Gastroesophageal sphincter (tissue), 4 donors: Measurements from ENCODE around the gene SNTG2. TPM values are rescaled to one million over a fixed set of nuclear protein-coding genes. Genes with fewer than 3 reads are reported as not detected.

Experiments used
- ATAC-seq: fragments of 150-250 bp; one replicate; pipeline ENCODE4 v1.9.1; 2016; ENCODE audit warnings: mild to moderate bottlenecking, moderate library complexity
- H3K27ac ChIP-seq, 4 donors: fragments of 200-600 bp; sonication (generic) in 3 of 4; 1 replicate in 3 of 4; 2 replicates in 1 of 4; pipeline ENCODE4 v1.5.1; 2016 to 2019
- H3K27me3 ChIP-seq: fragments of 200-600 bp; sonication (generic); one replicate; pipeline ENCODE4 v1.5.1; 2019
- H3K36me3 ChIP-seq, 2 donors: fragments of 200-600 bp; sonication (generic); one replicate each; pipeline ENCODE4 v1.5.1; 2019; ENCODE audit warnings: control low read depth in 1 of 2
- H3K4me1 ChIP-seq, 3 donors: fragments of 200-600 bp; sonication (generic); 1 replicate in 2 of 3; 2 replicates in 1 of 3; pipeline ENCODE4 v1.5.1; 2016 to 2019; ENCODE audit warnings: control low read depth in 2 of 3
- H3K4me3 ChIP-seq, 2 donors: fragments of 200-600 bp; sonication (generic); one replicate each; pipeline ENCODE4 v1.5.1; 2019; ENCODE audit warnings: mild to moderate bottlenecking in 1 of 2, moderate library complexity in 1 of 2
- H3K9me3 ChIP-seq, 3 donors: fragments of 200-600 bp; sonication (generic); one replicate each; pipeline ENCODE4 v1.5.1; 2017 to 2019; ENCODE audit warnings: control low read depth in 2 of 3
- CTCF ChIP-seq, 4 experiments: fragments of 200-600 bp in 2 of 4; fragments of 450-650 bp in 2 of 4; sonication (generic) in 1 of 4; IDR thresholded peaks; one replicate each; pipeline ENCODE4 v1.5.1; 2017 to 2019; ENCODE audit warnings: antibody characterized with exemption in 4 of 4, mild to moderate bottlenecking in 2 of 4, moderate library complexity in 2 of 4
- EP300 ChIP-seq: sonication (generic); formaldehyde crosslinking; IDR thresholded peaks from one replicate; pipeline ENCODE4 v1.6.1; 2017; ENCODE audit warnings: antibody characterized with exemption, mild to moderate bottlenecking
- POLR2A ChIP-seq, 2 donors: fragments of 450-650 bp; IDR thresholded peaks; one replicate each; pipeline ENCODE4 v1.6.1; 2017; ENCODE audit warnings: antibody characterized with exemption in 2 of 2, mild to moderate bottlenecking in 2 of 2, moderate library complexity in 1 of 2
- POLR2AphosphoS5 ChIP-seq: sonication (generic); formaldehyde crosslinking; IDR thresholded peaks from one replicate; pipeline ENCODE4 v1.6.1; 2017; ENCODE audit warnings: antibody characterized with exemption
- WGBS, 2 donors: methylation state at CpG; one replicate each; pipeline ENCODE4 v1.1.5; 2018; ENCODE audit warnings: low coverage in 1 of 2; 5-methylcytosine and 5-hydroxymethylcytosine counted together
- total RNA-seq, 4 donors: library from RNA; depleted of rRNA; stranded (reverse); fragments of >200 nt; gene quantifications; one replicate each; pipeline ENCODE4 v1.1.0, GENCODE V29; 2016

Gene SNTG2
- total RNA-seq, 4 donors from 2014 or later = 1.5 to 7.9 (median 4.3) TPM

GRCh38 chr2:1234731-1235308 lies 284.2 kb downstream of the SNTG2 start:
- Histone ChIP-seq H3K4me3 (no peak overlapping the region), H3K27me3 (peaks cover 11% of the 10 kb centered on the region), H3K27ac (no peak overlapping the region), H3K36me3 (no peaks in the 10 kb centered on the region), H3K9me3 (peaks cover 0 to 7% (median 0%) of the 10 kb centered on the region in 3 donors), H3K4me1 (no peaks in the 10 kb centered on the region)
- no peak for TF ChIP-seq EP300
- no peak for TF ChIP-seq POLR2AphosphoS5
- TF ChIP-seq CTCF (IDR thresholded peaks at IDR 0.05) = no peak
- no peak for TF ChIP-seq POLR2A (IDR thresholded peaks at IDR 0.05)
- 94% methylated on average over 2 of the region's 13 CpGs; no CpG with 5 or more reads in 1 of the 2 donors for WGBS, 2 donors
- no peak for ATAC-seq

GRCh38 chr2:1235806-1236205 lies 285.2 kb downstream of the SNTG2 start:
- no peak for TF ChIP-seq EP300
- TF ChIP-seq POLR2A (IDR thresholded peaks at IDR 0.05) = no peak
- TF ChIP-seq CTCF (IDR thresholded peaks at IDR 0.05) = no peak
- TF ChIP-seq POLR2AphosphoS5 = no peak
- Histone ChIP-seq H3K27ac (no peak overlapping the region), H3K9me3 (no peaks in the 10 kb centered on the region), H3K4me3 (no peak overlapping the region), H3K4me1 (no peaks in the 10 kb centered on the region), H3K27me3 (peaks cover 11% of the 10 kb centered on the region), H3K36me3 (no peaks in the 10 kb centered on the region)
- 39 to 44% methylated on average over 4 to 5 of the region's 5 CpGs for WGBS, 2 donors
- no peak for ATAC-seq

- H3K9me3 ChIP-seq = no peaks in the 10 kb centered on the region
- no peaks in the 10 kb centered on the region for H3K4me1 ChIP-seq
- H3K27me3 ChIP-seq = peaks cover 17% of the 10 kb centered on the region
- TF ChIP-seq EP300 (no peak), POLR2A (IDR thresholded peaks at IDR 0.05) (no peak), POLR2AphosphoS5 (no peak), CTCF (IDR thresholded peaks at IDR 0.05) (no peak)
- no peaks in the 10 kb centered on the region for H3K36me3 ChIP-seq
- 90 to 100% methylated on average over 1 of the region's 1 CpG for WGBS, 2 donors
- H3K27ac ChIP-seq = no peak overlapping the region
- ATAC-seq = no peak
- no peak overlapping the region for H3K4me3 ChIP-seq
Measured at GRCh38 chr2:1236606-1237005, 286.0 kb downstream of the SNTG2 start.

- Histone ChIP-seq H3K4me3 (no peak overlapping the region), H3K27me3 (peaks cover 20% of the 10 kb centered on the region), H3K36me3 (no peaks in the 10 kb centered on the region), H3K27ac (no peak overlapping the region), H3K9me3 (no peaks in the 10 kb centered on the region), H3K4me1 (no peaks in the 10 kb centered on the region)
- TF ChIP-seq POLR2A (IDR thresholded peaks at IDR 0.05) (no peak), EP300 (no peak), CTCF (IDR thresholded peaks at IDR 0.05) (no peak), POLR2AphosphoS5 (no peak)
- ATAC-seq = no peak
- 65 to 71% methylated on average over 2 to 4 of the region's 18 CpGs for WGBS, 2 donors
Measured at GRCh38 chr2:1237783-1238182, 287.1 kb downstream of the SNTG2 start.

- WGBS, 2 donors = 60 to 91% methylated on average over 1 to 7 of the region's 14 CpGs
- H3K27me3 ChIP-seq = peaks cover 27% of the 10 kb centered on the region
- no peak overlapping the region for H3K4me3 ChIP-seq
- H3K27ac ChIP-seq = no peak overlapping the region
- ATAC-seq = no peak
- H3K36me3 ChIP-seq = no peaks in the 10 kb centered on the region
- H3K9me3 ChIP-seq = no peaks in the 10 kb centered on the region
- no peak for TF ChIP-seq EP300
- TF ChIP-seq CTCF (IDR thresholded peaks at IDR 0.05) = no peak
- no peak for TF ChIP-seq POLR2A (IDR thresholded peaks at IDR 0.05)
- no peak for TF ChIP-seq POLR2AphosphoS5
- no peaks in the 10 kb centered on the region for H3K4me1 ChIP-seq
Measured at GRCh38 chr2:1238598-1239138, 288.0 kb downstream of the SNTG2 start.
